Panc1 (cell line): ENCODE results near the gene SLC44A1. TPM values are rescaled to one million over a fixed set of nuclear protein-coding genes. Genes with fewer than 3 reads are reported as not detected.

ENCODE experiments used
- ATAC-seq: fragments of 200-7000 bp; cut with Tn5 transposase; 2 replicates; pipeline ENCODE4 v1.9.1; 2020; ENCODE audit warnings: mild to moderate bottlenecking, moderate library complexity
- BruUV-seq: library from RNA; stranded (reverse); fragments of 400-500 nt; replicated peaks from 2 replicates; lab custom pipeline; 2021; lab: Mats Ljungman, UMichigan
- CTCF ChIA-PET: fragments of 300-600 bp; sonication (Branson Sonifier 250); formaldehyde crosslinking; loops from one replicate; lab custom pipeline; 2022; ENCODE audit warnings: antibody characterized with exemption; lab: Charles Lee
- POLR2A ChIA-PET: fragments of 300-600 bp; sonication (Branson Sonifier 250); formaldehyde crosslinking; loops from one replicate; lab custom pipeline; 2022; ENCODE audit warnings: antibody characterized with exemption; lab: Charles Lee
- DNase-seq: peaks from one replicate; pipeline ENCODE4 v3.0.0-alpha.2; 2010; ENCODE audit warnings: low read depth, low spot score
- H3K27ac ChIP-seq: 2 replicates; pipeline ENCODE4 v1.5.1; 2011; ENCODE audit warnings: mild to moderate bottlenecking, low read length, inconsistent platforms
- H3K27me3 ChIP-seq: fragments of 200-500 bp; sonication (Bioruptor generic); 2 replicates; pipeline ENCODE4 v1.6.0; 2014; ENCODE audit warnings: low read length, inconsistent platforms; ENCODE audit not compliant: control insufficient read depth, insufficient read depth
- H3K36me3 ChIP-seq: fragments of 200-500 bp; sonication (Bioruptor generic); 2 replicates; pipeline ENCODE4 v1.5.1; 2014; ENCODE audit warnings: inconsistent platforms, mild to moderate bottlenecking, low read length, moderate library complexity; ENCODE audit not compliant: control insufficient read depth, insufficient read depth
- H3K4me1 ChIP-seq: 2 replicates; pipeline ENCODE4 v1.5.1; 2011; ENCODE audit warnings: inconsistent platforms, mild to moderate bottlenecking, low read length, moderate library complexity; ENCODE audit not compliant: control insufficient read depth, insufficient read depth
- H3K4me3 ChIP-seq, 2 experiments: 2 replicates each; pipeline ENCODE4 v1.5.1; 2011 to 2012; ENCODE audit warnings: low read depth in 2 of 2, low read length in 2 of 2, mild to moderate bottlenecking in 2 of 2, inconsistent platforms in 1 of 2, moderate library complexity in 1 of 2
- H3K9me3 ChIP-seq: fragments of 200-500 bp; sonication (Bioruptor generic); 2 replicates; pipeline ENCODE4 v1.5.1; 2014; ENCODE audit warnings: low read depth, mild to moderate bottlenecking, inconsistent platforms, low read length, moderate library complexity; ENCODE audit not compliant: control insufficient read depth, insufficient read depth
- POLR2AphosphoS5 ChIP-seq: IDR thresholded peaks from 2 replicates; pipeline ENCODE4 v1.6.1; 2012; ENCODE audit warnings: mild to moderate bottlenecking, low read depth, low read length, moderate library complexity
- SIN3A ChIP-seq: IDR thresholded peaks from 2 replicates; pipeline ENCODE4 v1.6.1; 2012; ENCODE audit warnings: low read depth, mild to moderate bottlenecking, low read length, moderate library complexity, borderline replicate concordance; ENCODE audit not compliant: insufficient read depth
- TCF7L2 ChIP-seq: IDR thresholded peaks from 2 replicates; pipeline ENCODE4 v1.6.1; 2011; ENCODE audit warnings: mild to moderate bottlenecking, low read depth, low read length, inconsistent platforms
- in situ Hi-C: cut with HindIII; loops from 2 replicates; pipeline ENCODE4 v1.10.0; 2016; ENCODE audit warnings: low sequenced_read_pairs, low pct_unique_long_range_greater_than_20kb
- intact Hi-C: fragments of 100-400 bp; cut with micrococcal nuclease; formaldehyde crosslinking; loops from one replicate; pipeline ENCODE4 v1.10.0; 2022; ENCODE audit not compliant: unreplicated experiment
- total RNA-seq: library from RNA; stranded (reverse); gene quantifications from one replicate; pipeline ENCODE4 v1.2.1, GENCODE V29; 2021; ENCODE audit not compliant: unreplicated experiment
- TF ChIP-seq, protein P1 (sequence below): fragments of 450-650 bp; IDR thresholded peaks from 2 replicates; pipeline ENCODE4 v1.5.1; 2017; ENCODE audit warnings: mild to moderate bottlenecking
- TF ChIP-seq, protein P2 (sequence below), 2 experiments: IDR thresholded peaks; 2 replicates each; pipeline ENCODE4 v1.6.1; 2011 to 2012; ENCODE audit warnings: low read depth in 2 of 2, control low read depth in 1 of 2, low read length in 1 of 2, mild to moderate bottlenecking in 1 of 2, moderate library complexity in 1 of 2; ENCODE audit not compliant: insufficient read depth in 1 of 2

Gene SLC44A1
- total RNA-seq, 1 experiment from 2014 or later: 8.7 TPM

DNA sequence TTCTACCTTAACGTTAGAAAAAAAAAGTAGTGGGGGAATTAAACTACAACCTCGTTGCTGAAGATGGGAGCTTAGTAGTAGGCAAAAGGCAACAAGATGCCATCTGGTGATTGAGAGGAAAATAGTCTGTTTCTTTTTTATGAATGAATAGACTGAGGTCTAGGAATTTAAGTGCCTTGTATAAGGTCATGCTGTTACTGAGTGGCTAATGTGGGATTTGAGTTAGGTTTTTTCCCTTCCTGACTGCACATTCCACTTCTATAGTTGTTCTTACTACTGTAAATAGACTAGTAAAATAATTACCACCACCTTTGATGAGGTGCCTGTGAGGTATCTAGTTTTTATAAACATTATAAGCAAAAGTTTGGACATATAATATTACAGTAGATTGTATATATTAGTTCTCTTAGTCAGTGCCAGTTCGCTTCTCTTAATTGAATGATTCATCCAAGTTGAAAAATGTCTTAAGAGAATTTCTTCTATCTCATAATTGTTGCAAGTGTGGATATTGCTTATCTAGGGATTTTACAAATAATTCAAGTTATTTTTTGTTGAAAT is 222.5 kb downstream of the SLC44A1 start:
- TF ChIP-seq POLR2AphosphoS5 (no peak), TCF7L2 (no peak), SIN3A (no peak)
- TF ChIP-seq, protein P1, sequence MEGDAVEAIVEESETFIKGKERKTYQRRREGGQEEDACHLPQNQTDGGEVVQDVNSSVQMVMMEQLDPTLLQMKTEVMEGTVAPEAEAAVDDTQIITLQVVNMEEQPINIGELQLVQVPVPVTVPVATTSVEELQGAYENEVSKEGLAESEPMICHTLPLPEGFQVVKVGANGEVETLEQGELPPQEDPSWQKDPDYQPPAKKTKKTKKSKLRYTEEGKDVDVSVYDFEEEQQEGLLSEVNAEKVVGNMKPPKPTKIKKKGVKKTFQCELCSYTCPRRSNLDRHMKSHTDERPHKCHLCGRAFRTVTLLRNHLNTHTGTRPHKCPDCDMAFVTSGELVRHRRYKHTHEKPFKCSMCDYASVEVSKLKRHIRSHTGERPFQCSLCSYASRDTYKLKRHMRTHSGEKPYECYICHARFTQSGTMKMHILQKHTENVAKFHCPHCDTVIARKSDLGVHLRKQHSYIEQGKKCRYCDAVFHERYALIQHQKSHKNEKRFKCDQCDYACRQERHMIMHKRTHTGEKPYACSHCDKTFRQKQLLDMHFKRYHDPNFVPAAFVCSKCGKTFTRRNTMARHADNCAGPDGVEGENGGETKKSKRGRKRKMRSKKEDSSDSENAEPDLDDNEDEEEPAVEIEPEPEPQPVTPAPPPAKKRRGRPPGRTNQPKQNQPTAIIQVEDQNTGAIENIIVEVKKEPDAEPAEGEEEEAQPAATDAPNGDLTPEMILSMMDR: no peak
- TF ChIP-seq, protein P2, sequence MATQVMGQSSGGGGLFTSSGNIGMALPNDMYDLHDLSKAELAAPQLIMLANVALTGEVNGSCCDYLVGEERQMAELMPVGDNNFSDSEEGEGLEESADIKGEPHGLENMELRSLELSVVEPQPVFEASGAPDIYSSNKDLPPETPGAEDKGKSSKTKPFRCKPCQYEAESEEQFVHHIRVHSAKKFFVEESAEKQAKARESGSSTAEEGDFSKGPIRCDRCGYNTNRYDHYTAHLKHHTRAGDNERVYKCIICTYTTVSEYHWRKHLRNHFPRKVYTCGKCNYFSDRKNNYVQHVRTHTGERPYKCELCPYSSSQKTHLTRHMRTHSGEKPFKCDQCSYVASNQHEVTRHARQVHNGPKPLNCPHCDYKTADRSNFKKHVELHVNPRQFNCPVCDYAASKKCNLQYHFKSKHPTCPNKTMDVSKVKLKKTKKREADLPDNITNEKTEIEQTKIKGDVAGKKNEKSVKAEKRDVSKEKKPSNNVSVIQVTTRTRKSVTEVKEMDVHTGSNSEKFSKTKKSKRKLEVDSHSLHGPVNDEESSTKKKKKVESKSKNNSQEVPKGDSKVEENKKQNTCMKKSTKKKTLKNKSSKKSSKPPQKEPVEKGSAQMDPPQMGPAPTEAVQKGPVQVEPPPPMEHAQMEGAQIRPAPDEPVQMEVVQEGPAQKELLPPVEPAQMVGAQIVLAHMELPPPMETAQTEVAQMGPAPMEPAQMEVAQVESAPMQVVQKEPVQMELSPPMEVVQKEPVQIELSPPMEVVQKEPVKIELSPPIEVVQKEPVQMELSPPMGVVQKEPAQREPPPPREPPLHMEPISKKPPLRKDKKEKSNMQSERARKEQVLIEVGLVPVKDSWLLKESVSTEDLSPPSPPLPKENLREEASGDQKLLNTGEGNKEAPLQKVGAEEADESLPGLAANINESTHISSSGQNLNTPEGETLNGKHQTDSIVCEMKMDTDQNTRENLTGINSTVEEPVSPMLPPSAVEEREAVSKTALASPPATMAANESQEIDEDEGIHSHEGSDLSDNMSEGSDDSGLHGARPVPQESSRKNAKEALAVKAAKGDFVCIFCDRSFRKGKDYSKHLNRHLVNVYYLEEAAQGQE (IDR thresholded peaks at IDR 0.05; ENCODE audit: insufficient read depth in 1 of 2, low read depth in 2 of 2, low read length in 1 of 2): no peak
- ChIA-PET CTCF (no interaction called here), POLR2A (no interaction called here)
- Histone ChIP-seq H3K27ac (no peak overlapping the region), H3K4me1 (no peaks in the 10 kb centered on the region), H3K4me3 (no peak overlapping the region), H3K36me3 (peaks cover 2% of the 10 kb centered on the region; the same call in 1 of the 2 replicates), H3K9me3 (no peaks in the 10 kb centered on the region), H3K27me3 (no peaks in the 10 kb centered on the region)
- DNase-seq (no peak), ATAC-seq (no peak)
- no TSS peak for BruUV-seq
- intact Hi-C loops: no loop called here
- in situ Hi-C loops: no loop called here

DNA sequence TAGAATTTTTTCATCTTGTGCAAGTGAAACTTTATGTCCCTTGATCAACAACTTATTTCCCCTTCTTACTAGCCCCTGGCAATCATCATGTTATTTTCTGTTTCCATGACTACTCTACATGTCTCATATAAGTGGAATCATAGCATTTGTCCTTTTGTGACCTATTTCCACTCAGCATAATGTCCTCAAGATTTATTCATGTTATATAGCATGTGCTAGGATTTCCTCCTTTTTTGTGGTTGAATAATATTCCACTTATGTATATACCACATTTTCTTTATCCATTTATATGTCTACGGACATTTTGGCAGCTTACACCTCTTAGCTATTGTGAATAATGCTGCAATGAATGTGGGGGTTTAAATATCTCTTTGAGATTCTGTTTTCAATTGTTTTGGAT is 224.4 kb downstream of the SLC44A1 start:
- ATAC-seq: no peak
- TF ChIP-seq SIN3A: no peak
- Histone ChIP-seq H3K27ac (no peak overlapping the region), H3K4me3 (no peak overlapping the region), H3K9me3 (no peaks in the 10 kb centered on the region), H3K36me3 (peaks cover 2% of the 10 kb centered on the region; the same call in 1 of the 2 replicates), H3K27me3 (no peaks in the 10 kb centered on the region), H3K4me1 (no peaks in the 10 kb centered on the region)
- intact Hi-C loops: no loop called here
- ChIA-PET POLR2A (no interaction called here), CTCF (interaction anchor here (0.6 kb wide), 1 partner anchor 21 kb away, joined by 7 read pairs; no protein-coding TSS in a partner anchor)
- in situ Hi-C loops: no loop called here
- DNase-seq: no peak
- no TSS peak for BruUV-seq

DNA sequence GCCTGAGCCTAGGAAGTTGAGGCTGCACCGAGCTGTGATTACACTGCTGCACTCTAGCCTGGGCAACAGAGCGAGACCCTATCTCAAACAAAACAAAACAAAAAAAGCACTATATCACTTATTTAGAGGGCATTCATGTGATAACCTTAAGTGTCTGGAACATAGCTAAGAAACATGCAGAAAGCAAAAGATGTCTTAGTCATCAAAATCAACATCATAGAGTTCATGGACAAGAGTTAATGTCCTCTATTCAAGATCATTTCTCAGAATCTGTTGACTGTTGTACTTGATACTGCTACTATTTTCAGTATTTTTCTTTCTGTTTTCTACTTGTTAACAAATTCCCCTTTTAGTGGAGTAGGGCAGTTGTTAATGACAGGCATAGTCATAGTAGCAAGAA is 228.8 kb downstream of the SLC44A1 start:
- no peak overlapping the region for H3K27ac ChIP-seq
- CTCF ChIA-PET: no interaction called here
- H3K4me3 ChIP-seq: no peak overlapping the region
- no peaks in the 10 kb centered on the region; the same call in 1 of the 2 replicates for H3K36me3 ChIP-seq
- in situ Hi-C loops (no loop called here), intact Hi-C loops (no loop called here)
- H3K9me3 ChIP-seq: no peaks in the 10 kb centered on the region
- no TSS peak for BruUV-seq
- POLR2A ChIA-PET: no interaction called here
- no peaks in the 10 kb centered on the region for H3K4me1 ChIP-seq
- ATAC-seq (no peak), DNase-seq (no peak)
- TF ChIP-seq SIN3A (no peak), POLR2AphosphoS5 (no peak), TCF7L2 (no peak)
- TF ChIP-seq, protein P1: no peak
- TF ChIP-seq, protein P2 (IDR thresholded peaks at IDR 0.05; ENCODE audit: insufficient read depth in 1 of 2, low read depth in 2 of 2, low read length in 1 of 2): no peak
- H3K27me3 ChIP-seq: no peaks in the 10 kb centered on the region
